Measurements from ENCODE around the gene ANTXRL. TPM values are rescaled to one million over a fixed set of nuclear protein-coding genes. Genes with fewer than 3 reads are reported as not detected.

The ANTXRL gene
- total and polyA plus RNA-seq, 2 experiments from 2014 or later, result not detected

DNA sequence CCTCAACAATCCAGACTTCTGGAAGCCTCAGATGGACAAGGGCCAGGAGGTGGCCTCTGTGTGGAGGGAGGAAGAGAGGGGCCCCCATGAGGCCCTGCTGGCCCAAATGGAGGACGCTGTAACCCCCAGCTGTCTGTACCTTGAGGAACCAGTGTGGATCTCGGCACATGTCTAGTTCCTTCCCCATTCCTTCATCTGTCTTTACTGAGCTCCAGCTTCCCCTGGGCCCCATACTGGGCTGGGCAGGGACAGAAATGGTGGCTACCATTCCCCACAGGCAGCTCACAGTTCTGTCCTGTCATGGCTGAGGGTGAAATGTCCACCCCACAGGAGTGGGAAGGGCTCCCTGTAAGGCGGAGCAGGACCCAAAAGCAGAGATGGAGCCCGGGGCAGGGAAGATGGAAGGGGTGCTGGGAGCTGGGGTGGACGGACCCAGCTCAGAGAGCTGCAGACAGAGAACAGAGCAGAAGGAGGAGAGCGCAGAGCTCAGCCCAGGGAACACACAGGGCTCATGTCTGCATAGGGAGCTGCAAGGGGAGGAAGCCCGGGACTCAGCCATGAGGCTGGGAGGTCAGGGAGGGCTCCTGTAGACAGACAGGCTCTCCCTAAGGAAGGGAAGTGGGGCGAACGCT is 22.8 kb downstream of the ANTXRL start:
- H4K20me1 ChIP-seq (replicated peaks; ENCODE audit: insufficient read depth), result no peaks in the 10 kb centered on the region
- ATAC-seq, result no peak
- no peaks in the 10 kb centered on the region for H3K36me3 ChIP-seq (ENCODE audit: insufficient read depth)
- no peaks in the 10 kb centered on the region for H3K79me2 ChIP-seq (replicated peaks; ENCODE audit: insufficient read depth)
- H3F3A ChIP-seq (replicated peaks; ENCODE audit: low read depth), result no peaks in the 10 kb centered on the region
- Mint-ChIP-seq H3K4me1 (peaks cover 8% of the 10 kb centered on the region; the same call in 2 of the 3 replicates), H3K4me3 (no peak overlapping the region), H3K27ac (no peak overlapping the region; the same call in 1 of the 2 replicates), H3K27me3 (ENCODE audit: insufficient read depth, low read depth, poor library complexity) (peaks cover 4% of the 10 kb centered on the region), H3K9me3 (no peaks in the 10 kb centered on the region), H3K36me3 (ENCODE audit: low read depth) (no peaks in the 10 kb centered on the region)
- H3K9me2 ChIP-seq (ENCODE audit: insufficient read depth), result no peaks in the 10 kb centered on the region
- H3K4me2 ChIP-seq, result no peak overlapping the region
- no peaks in the 10 kb centered on the region for H3K4me1 ChIP-seq (ENCODE audit: insufficient read depth)
- H3K27ac ChIP-seq (ENCODE audit: low read depth), result no peak overlapping the region
- no peak for DNase-seq (ENCODE audit: low spot score)
- TF ChIP-seq ZNF331 (CRISPR knock-in tag; IDR thresholded peaks at IDR 0.05; ENCODE audit: low read depth) (no peak), JUNB (IDR thresholded peaks at IDR 0.05; ENCODE audit: unreplicated experiment) (no peak), CTCF (conservative IDR thresholded peaks at IDR 0.05; ENCODE audit: low read depth in 2 of 2) (no peak), ZNF114 (CRISPR knock-in tag; IDR thresholded peaks at IDR 0.05) (no peak)
- H2AFZ ChIP-seq, result no peak overlapping the region
- H3K27me3 ChIP-seq (ENCODE audit: insufficient read depth), result no peaks in the 10 kb centered on the region
- H3K4me3 ChIP-seq, result no peak overlapping the region

DNA sequence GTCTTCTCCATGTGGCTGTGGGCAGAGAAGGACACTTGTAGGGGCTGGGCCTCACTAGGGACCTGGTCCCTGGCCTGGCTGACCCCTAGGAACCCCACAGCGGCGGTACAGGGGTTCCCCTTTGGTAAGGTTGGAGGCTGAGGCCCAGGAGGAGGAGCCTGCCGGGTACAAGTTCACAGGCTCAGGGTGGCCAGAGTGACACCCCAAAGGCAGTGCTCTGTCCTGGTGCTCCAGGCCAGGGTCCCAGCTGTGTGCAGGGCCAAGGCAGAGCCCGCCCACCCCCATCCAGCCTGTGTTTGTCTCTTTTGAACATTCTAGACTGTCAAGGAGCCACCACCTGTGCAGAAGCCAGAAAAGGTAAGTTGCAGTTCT is 23.3 kb downstream of the ANTXRL start:
- Histone ChIP-seq H3K4me1 (ENCODE audit: insufficient read depth) (no peaks in the 10 kb centered on the region), H3F3A (replicated peaks; ENCODE audit: low read depth) (no peaks in the 10 kb centered on the region), H3K79me2 (replicated peaks; ENCODE audit: insufficient read depth) (no peaks in the 10 kb centered on the region), H2AFZ (no peak overlapping the region), H4K20me1 (replicated peaks; ENCODE audit: insufficient read depth) (no peaks in the 10 kb centered on the region), H3K4me2 (no peak overlapping the region), H3K36me3 (ENCODE audit: insufficient read depth) (no peaks in the 10 kb centered on the region), H3K27me3 (ENCODE audit: insufficient read depth) (no peaks in the 10 kb centered on the region), H3K4me3 (no peak overlapping the region), H3K9me2 (ENCODE audit: insufficient read depth) (no peaks in the 10 kb centered on the region), H3K27ac (ENCODE audit: low read depth) (no peak overlapping the region)
- no peaks in the 10 kb centered on the region for H3K9me3 Mint-ChIP-seq
- H3K27ac Mint-ChIP-seq, result no peak overlapping the region
- H3K4me1 Mint-ChIP-seq, result peaks cover 10% of the 10 kb centered on the region
- DNase-seq (ENCODE audit: low spot score) (no peak), ATAC-seq (no peak)
- H3K36me3 Mint-ChIP-seq (ENCODE audit: low read depth), result no peaks in the 10 kb centered on the region
- H3K27me3 Mint-ChIP-seq (ENCODE audit: insufficient read depth, low read depth, poor library complexity), result peaks cover 4% of the 10 kb centered on the region
- H3K4me3 Mint-ChIP-seq, result no peak overlapping the region
- TF ChIP-seq ZNF331 (CRISPR knock-in tag; IDR thresholded peaks at IDR 0.05; ENCODE audit: low read depth), result no peak
- no peak for TF ChIP-seq ETS1 (IDR thresholded peaks at IDR 0.05)
- TF ChIP-seq EZH2 (IDR thresholded peaks at IDR 0.05; ENCODE audit: low read depth, unreplicated experiment), result no peak
- no peak for TF ChIP-seq CTCF (conservative IDR thresholded peaks at IDR 0.05; ENCODE audit: low read depth in 2 of 2)
- TF ChIP-seq ZNF462 (CRISPR knock-in tag; IDR thresholded peaks at IDR 0.05), result no peak
- no peak for TF ChIP-seq STAT1 (IDR thresholded peaks at IDR 0.05; ENCODE audit: unreplicated experiment)

Data from GM23338 (cell line).